Chondrocyte (in vitro differentiated cells): ENCODE results near the gene PRKAR1B. TPM values are rescaled to one million over a fixed set of nuclear protein-coding genes. Genes with fewer than 3 reads are reported as not detected.

Source experiments
- DNase-seq: peaks from one replicate; pipeline ENCODE4 v3.0.0; 2021; ENCODE audit warnings: mixed read lengths, low spot score
- H3K27ac Mint-ChIP-seq: one replicate; pipeline ENCODE4 v1.8.0; 2021; ENCODE audit warnings: mild to moderate bottlenecking, moderate library complexity, mixed read lengths; ENCODE audit not compliant: unreplicated experiment
- H3K27me3 Mint-ChIP-seq: 2 replicates; pipeline ENCODE4 v1.8.0; 2021; ENCODE audit warnings: low read depth, mixed read lengths
- H3K36me3 Mint-ChIP-seq: 2 replicates; pipeline ENCODE4 v1.8.0; 2021; ENCODE audit warnings: low read depth, mixed read lengths
- H3K4me1 Mint-ChIP-seq: 2 replicates; pipeline ENCODE4 v1.8.0; 2021; ENCODE audit warnings: low read depth, mild to moderate bottlenecking, mixed read lengths
- H3K4me3 Mint-ChIP-seq: one replicate; pipeline ENCODE4 v1.8.0; 2021; ENCODE audit warnings: mild to moderate bottlenecking, moderate library complexity, mixed read lengths; ENCODE audit not compliant: unreplicated experiment
- H3K9me3 Mint-ChIP-seq: 2 replicates; pipeline ENCODE4 v1.8.0; 2021; ENCODE audit warnings: low read depth, mixed read lengths
- total RNA-seq: library from RNA; stranded (reverse); gene quantifications from 3 replicates; pipeline ENCODE4 v1.2.1, GENCODE V29; 2021
- TF ChIP-seq, protein P1 (sequence below): fragments of 200-600 bp; sonication (generic); IDR thresholded peaks from 2 replicates; pipeline ENCODE4 v1.5.0; 2021; ENCODE audit warnings: antibody characterized with exemption, mild to moderate bottlenecking, moderate library complexity

Gene PRKAR1B
- total RNA-seq, 1 donor from 2014 or later = 7.7 TPM

DNA sequence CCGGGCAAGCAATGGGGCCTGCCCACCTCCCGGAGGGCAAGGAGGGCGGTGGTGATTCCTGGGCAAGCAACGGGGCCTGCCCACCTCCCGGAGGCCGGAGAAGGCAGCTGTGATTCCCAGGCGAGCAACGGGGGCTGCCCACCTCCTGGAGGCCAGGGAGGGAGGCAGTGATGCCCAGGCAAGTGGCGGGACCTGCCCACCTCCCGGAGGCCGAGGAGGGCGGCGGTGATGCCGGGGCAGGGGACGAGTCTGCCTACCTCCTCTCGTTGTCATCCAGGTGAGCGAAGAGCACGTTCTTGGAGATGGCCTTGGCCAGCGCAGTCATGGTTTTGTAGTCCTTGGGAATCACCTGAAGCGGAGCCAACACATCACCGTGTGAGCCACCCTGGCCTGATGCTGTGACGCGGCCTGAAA lies 50.1 kb downstream of the PRKAR1B start:
- H3K9me3 Mint-ChIP-seq = peaks cover 3% of the 10 kb centered on the region

DNA sequence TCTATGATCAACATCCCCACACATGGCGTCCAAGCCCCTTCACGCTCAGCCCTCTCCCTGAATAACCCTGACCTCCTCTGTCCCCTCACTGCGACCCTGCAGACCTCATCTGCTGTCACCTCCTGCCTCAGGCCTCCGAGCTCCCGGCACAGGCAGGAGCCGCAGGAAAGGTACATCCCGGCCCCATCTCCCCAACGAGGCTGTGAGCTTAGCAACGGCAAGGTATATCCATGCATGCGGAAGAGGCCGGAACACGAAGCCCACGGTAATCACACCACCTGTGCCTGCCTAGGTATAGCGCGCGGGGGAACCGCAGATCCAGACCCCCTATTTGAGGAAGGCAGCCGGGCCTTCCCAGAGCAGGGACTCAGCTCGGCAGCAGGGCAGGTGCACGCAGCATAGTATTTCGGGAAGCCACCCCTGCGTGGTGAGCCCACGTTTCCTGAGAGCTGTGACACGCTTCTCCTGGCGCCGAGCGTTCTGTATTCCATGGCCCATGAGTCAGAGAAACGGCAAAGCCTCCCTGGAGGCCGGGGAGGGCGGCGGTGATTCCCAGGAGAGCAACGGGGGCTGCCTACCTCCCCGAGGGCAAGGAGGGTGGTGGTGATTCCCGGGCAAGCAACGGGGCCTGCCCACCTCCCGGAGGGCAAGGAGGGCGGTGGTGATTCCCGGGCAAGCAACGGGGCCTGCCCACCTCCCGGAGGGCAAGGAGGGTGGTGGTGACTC lies 50.7 kb downstream of the PRKAR1B start:
- no peak overlapping the region for H3K4me3 Mint-ChIP-seq
- DNase-seq = peak; percentile 83
- peaks cover 3% of the 10 kb centered on the region for H3K9me3 Mint-ChIP-seq
- H3K27ac Mint-ChIP-seq = no peak overlapping the region
- TF ChIP-seq, protein P1, sequence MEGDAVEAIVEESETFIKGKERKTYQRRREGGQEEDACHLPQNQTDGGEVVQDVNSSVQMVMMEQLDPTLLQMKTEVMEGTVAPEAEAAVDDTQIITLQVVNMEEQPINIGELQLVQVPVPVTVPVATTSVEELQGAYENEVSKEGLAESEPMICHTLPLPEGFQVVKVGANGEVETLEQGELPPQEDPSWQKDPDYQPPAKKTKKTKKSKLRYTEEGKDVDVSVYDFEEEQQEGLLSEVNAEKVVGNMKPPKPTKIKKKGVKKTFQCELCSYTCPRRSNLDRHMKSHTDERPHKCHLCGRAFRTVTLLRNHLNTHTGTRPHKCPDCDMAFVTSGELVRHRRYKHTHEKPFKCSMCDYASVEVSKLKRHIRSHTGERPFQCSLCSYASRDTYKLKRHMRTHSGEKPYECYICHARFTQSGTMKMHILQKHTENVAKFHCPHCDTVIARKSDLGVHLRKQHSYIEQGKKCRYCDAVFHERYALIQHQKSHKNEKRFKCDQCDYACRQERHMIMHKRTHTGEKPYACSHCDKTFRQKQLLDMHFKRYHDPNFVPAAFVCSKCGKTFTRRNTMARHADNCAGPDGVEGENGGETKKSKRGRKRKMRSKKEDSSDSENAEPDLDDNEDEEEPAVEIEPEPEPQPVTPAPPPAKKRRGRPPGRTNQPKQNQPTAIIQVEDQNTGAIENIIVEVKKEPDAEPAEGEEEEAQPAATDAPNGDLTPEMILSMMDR = no peak
- peaks cover 8% of the 10 kb centered on the region for H3K36me3 Mint-ChIP-seq
- H3K27me3 Mint-ChIP-seq = no peaks in the 10 kb centered on the region
- peaks cover 5% of the 10 kb centered on the region for H3K4me1 Mint-ChIP-seq

More for the DNA sequence above, 50.1 kb downstream of the PRKAR1B start:
- Mint-ChIP-seq H3K27me3 (no peaks in the 10 kb centered on the region), H3K36me3 (peaks cover 8% of the 10 kb centered on the region), H3K4me1 (peaks cover 5% of the 10 kb centered on the region), H3K4me3 (no peak overlapping the region), H3K27ac (no peak overlapping the region)
- peak; percentile 66 for DNase-seq
- TF ChIP-seq, protein P1 = no peak

DNA sequence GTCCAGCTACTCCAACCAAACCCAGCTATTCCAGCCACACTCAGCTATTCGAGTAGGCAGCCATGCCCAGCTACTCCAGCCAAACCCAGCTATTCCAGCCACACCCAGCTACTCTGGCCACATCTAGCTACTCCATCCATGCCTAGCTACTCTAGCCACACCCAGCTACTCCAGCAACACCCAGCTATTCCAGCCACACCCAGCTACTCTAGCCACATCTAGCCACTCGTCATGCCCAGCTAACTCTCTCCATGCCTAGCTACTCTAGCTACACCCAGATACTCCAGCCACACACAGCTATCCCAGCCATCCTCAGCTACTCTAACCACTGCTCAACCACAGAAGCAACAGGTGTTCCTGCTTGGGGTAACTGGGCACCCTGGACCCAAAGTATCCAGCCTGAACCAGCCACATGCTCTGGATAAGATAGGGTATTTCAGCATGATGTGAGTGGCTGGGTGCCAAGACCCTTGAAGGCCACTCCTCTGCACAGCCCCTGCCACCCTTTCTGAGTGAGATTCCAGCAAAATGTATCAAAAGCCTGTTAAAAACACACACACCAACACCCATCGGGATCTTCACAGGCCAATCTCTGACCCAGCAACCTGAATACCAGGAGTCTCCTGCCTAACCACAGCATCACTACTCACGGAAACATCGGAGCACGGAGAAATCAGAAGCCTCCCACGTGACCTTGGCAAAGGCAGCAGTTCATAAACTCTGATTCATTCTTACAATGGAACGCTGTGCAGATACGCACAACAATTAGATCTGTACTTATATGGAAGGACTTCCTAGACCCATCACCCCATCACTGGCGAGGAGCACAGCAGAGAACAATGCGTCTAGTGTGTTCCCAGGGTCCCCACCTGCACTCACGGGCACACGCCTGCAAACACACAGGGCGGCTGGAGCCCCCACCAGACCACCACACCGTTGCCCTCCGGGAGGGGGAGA lies 52.3 kb downstream of the PRKAR1B start:
- TF ChIP-seq, protein P1 = no peak
- Mint-ChIP-seq H3K36me3 (peaks cover 8% of the 10 kb centered on the region), H3K4me3 (no peak overlapping the region), H3K4me1 (peaks cover 5% of the 10 kb centered on the region), H3K27me3 (no peaks in the 10 kb centered on the region), H3K9me3 (peaks cover 3% of the 10 kb centered on the region), H3K27ac (peak overlapping the region; percentile 8)
- DNase-seq = peak; percentile 52

DNA sequence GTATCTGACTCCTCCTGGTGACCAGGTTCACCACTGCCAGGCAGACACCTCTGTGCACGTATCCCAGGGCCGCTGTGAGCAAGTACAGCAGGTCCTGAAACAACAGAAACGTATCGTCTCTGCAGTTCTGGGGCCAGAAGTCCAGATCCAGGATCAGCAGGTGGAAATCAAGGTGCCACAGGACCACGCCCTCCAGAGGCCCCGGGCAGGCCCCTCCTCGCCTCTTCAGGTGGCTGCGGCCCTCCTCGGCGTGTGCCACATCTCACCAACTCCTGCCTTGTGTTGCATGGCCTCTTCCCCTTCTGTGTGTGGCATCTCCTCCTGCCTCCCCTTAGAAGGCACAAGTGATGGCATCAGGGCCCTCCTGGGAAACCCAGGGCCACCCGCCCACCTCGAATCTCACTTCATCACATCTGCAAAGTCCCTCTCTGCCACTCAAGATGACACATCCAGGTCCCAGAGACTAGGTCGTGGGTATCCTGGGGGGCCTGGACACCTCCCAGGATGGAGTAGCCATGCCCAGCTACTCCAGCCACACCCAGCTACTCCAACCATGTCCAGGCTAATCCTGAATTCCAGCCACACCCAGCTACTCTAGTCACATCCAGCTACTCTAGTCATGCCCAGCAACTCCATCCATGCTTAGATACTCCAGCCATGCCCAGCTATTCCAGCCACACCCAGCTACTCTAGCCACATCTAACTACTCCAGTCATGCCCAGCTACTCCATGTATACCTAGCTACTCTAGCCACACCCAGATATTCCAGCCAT lies 53.2 kb downstream of the PRKAR1B start:
- no peak overlapping the region for H3K4me3 Mint-ChIP-seq
- H3K4me1 Mint-ChIP-seq = peaks cover 5% of the 10 kb centered on the region
- TF ChIP-seq, protein P1 = no peak
- H3K9me3 Mint-ChIP-seq = peaks cover 4% of the 10 kb centered on the region
- DNase-seq = no peak
- H3K36me3 Mint-ChIP-seq = peaks cover 2% of the 10 kb centered on the region
- no peak overlapping the region for H3K27ac Mint-ChIP-seq
- no peaks in the 10 kb centered on the region for H3K27me3 Mint-ChIP-seq
